HG03135 (cell line): ENCODE data around the gene GOLGA6L10.
"Not testable (repeated sequence)": the region's sequence is repeated elsewhere in the genome, so short reads cannot be mapped to it uniquely, and the experiment has no call there.

Experiments used
- ATAC-seq: cut with Tn5 transposase; IDR thresholded peaks from one replicate; pipeline ENCODE4 v1.9.1; 2021; ENCODE audit warnings: mild to moderate bottlenecking, moderate library complexity; ENCODE audit not compliant: unreplicated experiment

Gene GOLGA6L10

GRCh38 chr15:82343851-82344250 lies 5.4 kb downstream of the GOLGA6L10 start:
- ATAC-seq: not testable (repeated sequence)

GRCh38 chr15:82342632-82343374 lies 6.5 kb downstream of the GOLGA6L10 start:
- not testable (repeated sequence) for ATAC-seq

GRCh38 chr15:82338573-82338972 lies 10.7 kb downstream of the GOLGA6L10 start:
- not testable (repeated sequence) for ATAC-seq

- not testable (repeated sequence) for ATAC-seq
Observed at GRCh38 chr15:82338053-82338452, 11.2 kb downstream of the GOLGA6L10 start.

GRCh38 chr15:82337051-82337450 lies 12.2 kb downstream of the GOLGA6L10 start:
- ATAC-seq: not testable (repeated sequence)

- ATAC-seq: not testable (repeated sequence)
Observed at GRCh38 chr15:82336180-82336647, 13.1 kb downstream of the GOLGA6L10 start.

- not testable (repeated sequence) for ATAC-seq
Observed at GRCh38 chr15:82335006-82335405, 14.3 kb downstream of the GOLGA6L10 start.

- not testable (repeated sequence) for ATAC-seq
Observed at GRCh38 chr15:82334554-82334932, 14.7 kb downstream of the GOLGA6L10 start.

- ATAC-seq: not testable (repeated sequence)
Observed at GRCh38 chr15:82333603-82334553, 15.4 kb downstream of the GOLGA6L10 start.

- not testable (repeated sequence) for ATAC-seq
Observed at GRCh38 chr15:82332711-82333602, 16.3 kb downstream of the GOLGA6L10 start.

- ATAC-seq: peak; percentile 70
Observed at GRCh38 chr15:82331576-82332304, 17.5 kb downstream of the GOLGA6L10 start.

GRCh38 chr15:82330921-82331320 lies 18.4 kb downstream of the GOLGA6L10 start:
- not testable (repeated sequence) for ATAC-seq

- ATAC-seq: not testable (repeated sequence)
Observed at GRCh38 chr15:82329039-82329438, 20.2 kb downstream of the GOLGA6L10 start.

GRCh38 chr15:82327372-82327771 lies 21.9 kb downstream of the GOLGA6L10 start:
- not testable (repeated sequence) for ATAC-seq

- not testable (repeated sequence) for ATAC-seq
Observed at GRCh38 chr15:82326896-82327295, 22.4 kb downstream of the GOLGA6L10 start.

- not testable (repeated sequence) for ATAC-seq
Observed at GRCh38 chr15:82325646-82326045, 23.6 kb downstream of the GOLGA6L10 start.

- not testable (repeated sequence) for ATAC-seq
Observed at GRCh38 chr15:82324831-82325230, 24.4 kb downstream of the GOLGA6L10 start.

- ATAC-seq: not testable (repeated sequence)
Observed at GRCh38 chr15:82322488-82322887, 26.8 kb downstream of the GOLGA6L10 start.

- not testable (repeated sequence) for ATAC-seq
Observed at GRCh38 chr15:82320861-82321260, 28.4 kb downstream of the GOLGA6L10 start.
